Stimulated activated CD8-positive, alpha-beta memory T cell treated with anti-CD3 and anti-CD28 coated beads, Interleukin-2, amount 100 ng/mL, for 48 hours (primary cell): ENCODE data around the gene OSBP2.
A peak's percentile ranks its signal among the peaks of the same experiment; 100 is the strongest.
"Not testable (repeated sequence)": the region's sequence is repeated elsewhere in the genome, so short reads cannot be mapped to it uniquely, and the experiment has no call there.

Source experiments
- DNase-seq, 2 donors: peaks; one replicate each; pipeline ENCODE4 v3.0.0-alpha.2; 2020; ENCODE audit warnings: low read depth in 2 of 2

Gene OSBP2

GRCh38 chr22:30718938-30719337 lies 24.3 kb downstream of the OSBP2 start:
- DNase-seq = no peak

- DNase-seq = no peak
Measured at GRCh38 chr22:30720263-30720837, 25.7 kb downstream of the OSBP2 start.

GRCh38 chr22:30721741-30722140 lies 27.1 kb downstream of the OSBP2 start:
- no peak for DNase-seq

GRCh38 chr22:30728826-30729225 lies 34.2 kb downstream of the OSBP2 start:
- DNase-seq = no peak

GRCh38 chr22:30731658-30732057 lies 37.0 kb downstream of the OSBP2 start:
- DNase-seq = no peak

- no peak for DNase-seq
Measured at GRCh38 chr22:30732426-30732825, 37.8 kb downstream of the OSBP2 start.

- DNase-seq = no peak
Measured at GRCh38 chr22:30733181-30733631, 38.5 kb downstream of the OSBP2 start.

GRCh38 chr22:30740007-30740406 lies 45.3 kb downstream of the OSBP2 start:
- not testable (repeated sequence) for DNase-seq

- DNase-seq = not testable (repeated sequence)
Measured at GRCh38 chr22:30740511-30740910, 45.8 kb downstream of the OSBP2 start.

- DNase-seq = peak in 1 of 2 donors; percentile 13
Measured at GRCh38 chr22:30742291-30743256, 47.9 kb downstream of the OSBP2 start.

- no peak for DNase-seq
Measured at GRCh38 chr22:30743257-30744020, 48.8 kb downstream of the OSBP2 start.

GRCh38 chr22:30744224-30744623 lies 49.5 kb downstream of the OSBP2 start:
- DNase-seq = no peak

GRCh38 chr22:30747493-30747892 lies 52.8 kb downstream of the OSBP2 start:
- DNase-seq = no peak

GRCh38 chr22:30749272-30749671 lies 54.6 kb downstream of the OSBP2 start:
- no peak for DNase-seq

GRCh38 chr22:30749849-30750248 lies 55.2 kb downstream of the OSBP2 start:
- DNase-seq = no peak

GRCh38 chr22:30751529-30751928 lies 56.9 kb downstream of the OSBP2 start:
- no peak for DNase-seq

- no peak for DNase-seq
Measured at GRCh38 chr22:30752771-30753170, 58.1 kb downstream of the OSBP2 start.

- no peak for DNase-seq
Measured at GRCh38 chr22:30753701-30754100, 59.0 kb downstream of the OSBP2 start.

GRCh38 chr22:30754521-30754920 lies 59.8 kb downstream of the OSBP2 start:
- DNase-seq = no peak

- peak in 1 of 2 donors; percentile 39 for DNase-seq
Measured at GRCh38 chr22:30754971-30755758, 60.5 kb downstream of the OSBP2 start.

GRCh38 chr22:30755759-30756124 lies 61.1 kb downstream of the OSBP2 start:
- no peak for DNase-seq
